HG02588 (cell line): Measurements from ENCODE around the gene SPDEF.

Experiments used
- ATAC-seq: cut with Tn5 transposase; IDR thresholded peaks from one replicate; pipeline ENCODE4 v1.9.1; 2021; ENCODE audit warnings: mild to moderate bottlenecking, moderate library complexity; ENCODE audit not compliant: unreplicated experiment

Gene SPDEF

DNA sequence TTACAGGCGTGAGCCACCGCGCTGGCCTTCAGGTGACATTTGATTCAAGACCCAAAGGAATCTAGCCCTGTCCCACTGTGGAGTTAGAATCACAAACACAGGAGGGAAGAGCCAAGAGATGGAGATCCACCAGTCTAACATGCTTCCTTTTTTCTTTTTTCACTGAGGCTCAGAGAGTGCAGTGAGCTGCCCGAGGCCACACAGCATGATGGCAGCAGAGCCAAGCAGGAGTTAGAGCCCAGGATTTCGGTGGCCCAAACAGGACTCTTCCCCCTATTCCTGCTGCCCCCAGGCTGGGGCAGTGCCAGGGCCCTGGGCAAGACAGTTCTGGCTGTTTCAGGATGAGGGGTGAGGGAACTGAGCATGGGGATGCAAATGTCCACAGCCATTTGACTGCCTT, 8.1 kb upstream of the SPDEF start:
- no peak for ATAC-seq

DNA sequence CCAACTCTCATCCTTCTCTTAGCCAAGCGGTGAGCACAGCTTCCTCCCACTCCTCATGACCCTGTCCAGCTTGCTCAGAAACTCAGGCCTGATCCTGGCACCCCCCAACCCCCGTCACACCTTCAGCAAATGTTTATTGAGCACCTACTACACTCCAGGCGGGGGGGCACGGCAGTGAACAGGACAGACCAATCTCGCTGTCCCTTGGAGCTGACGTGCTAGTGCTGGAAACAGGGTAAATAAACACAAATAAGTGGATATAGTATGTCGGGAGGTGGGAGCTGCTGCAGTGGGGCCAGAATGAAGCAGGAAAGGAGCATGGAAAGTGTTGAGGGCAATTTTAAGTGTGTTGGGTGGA, 7.4 kb upstream of the SPDEF start:
- ATAC-seq = no peak

- ATAC-seq = no peak
Observed at GRCh38 chr6:34562861-34563512, 6.9 kb upstream of the SPDEF start.

DNA sequence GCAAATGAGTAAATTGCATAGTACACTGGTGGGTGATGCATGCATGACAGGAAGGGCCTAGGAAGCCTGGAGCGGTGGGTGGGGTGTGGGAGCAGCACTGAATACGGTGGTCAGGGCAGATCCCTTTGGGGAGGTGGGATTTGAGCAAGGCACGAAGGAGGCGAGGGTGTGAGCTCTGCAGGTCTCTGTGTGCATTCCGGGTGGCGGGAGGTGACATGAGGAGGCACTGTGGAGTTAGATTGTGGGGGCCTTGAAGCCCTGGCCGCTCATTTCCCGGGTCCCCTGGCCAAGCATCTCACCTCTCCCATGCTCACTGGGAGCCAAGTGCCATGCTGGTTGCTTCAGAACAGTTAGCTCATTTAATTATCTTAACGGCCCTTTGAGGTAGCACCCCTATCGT, 6.2 kb upstream of the SPDEF start:
- no peak for ATAC-seq

DNA sequence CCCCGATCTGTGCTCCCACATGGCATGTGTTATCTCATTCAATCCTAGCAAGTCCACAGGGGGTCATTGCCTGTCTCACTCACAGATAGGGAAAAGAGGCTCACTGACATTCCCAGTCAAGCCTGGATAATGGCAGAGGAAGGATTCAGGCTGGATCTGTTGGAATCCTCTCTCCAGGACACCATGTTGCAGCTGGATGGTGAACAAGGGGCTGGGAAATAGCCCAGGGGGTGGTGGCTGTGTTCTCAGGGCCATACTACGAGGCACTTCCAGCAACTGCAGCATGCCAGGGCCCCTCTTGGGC, 5.0 kb upstream of the SPDEF start:
- ATAC-seq = no peak

- ATAC-seq = no peak
Observed at GRCh38 chr6:34560366-34561226, 4.5 kb upstream of the SPDEF start.

DNA sequence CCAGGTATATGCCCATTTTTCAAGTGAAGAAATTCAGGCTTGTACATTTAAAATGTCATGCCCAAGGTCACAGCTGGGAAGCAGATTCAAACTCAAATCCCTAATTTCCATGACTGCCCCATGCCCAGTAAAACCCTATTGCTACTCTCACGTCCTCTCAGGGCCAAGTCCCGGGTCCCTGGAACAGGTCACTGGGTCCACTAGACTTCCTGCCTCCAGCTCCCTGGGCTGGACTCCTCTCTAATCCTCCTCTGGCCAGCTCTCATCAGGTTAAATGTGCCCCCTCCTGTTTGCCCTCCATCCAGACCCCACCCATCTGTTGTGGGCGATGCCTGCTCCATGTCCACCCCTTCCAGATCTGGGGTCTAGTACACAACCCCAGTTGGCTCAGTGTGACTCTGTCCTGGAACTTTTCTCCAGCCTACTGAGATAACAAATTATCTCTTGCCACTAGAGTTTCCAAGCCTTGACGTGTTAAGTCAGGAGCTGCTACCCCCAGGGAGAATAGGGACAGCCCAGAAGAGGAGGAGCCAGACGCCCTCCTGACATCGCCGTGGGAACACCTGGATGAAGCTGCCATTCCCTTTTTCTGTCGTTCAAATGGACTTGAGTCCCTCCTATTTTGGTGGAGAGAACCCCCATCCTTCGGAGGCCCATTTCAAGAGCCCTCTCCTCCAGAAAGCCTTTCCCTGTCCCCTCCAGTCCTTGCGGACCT, 3.7 kb upstream of the SPDEF start:
- ATAC-seq = no peak

DNA sequence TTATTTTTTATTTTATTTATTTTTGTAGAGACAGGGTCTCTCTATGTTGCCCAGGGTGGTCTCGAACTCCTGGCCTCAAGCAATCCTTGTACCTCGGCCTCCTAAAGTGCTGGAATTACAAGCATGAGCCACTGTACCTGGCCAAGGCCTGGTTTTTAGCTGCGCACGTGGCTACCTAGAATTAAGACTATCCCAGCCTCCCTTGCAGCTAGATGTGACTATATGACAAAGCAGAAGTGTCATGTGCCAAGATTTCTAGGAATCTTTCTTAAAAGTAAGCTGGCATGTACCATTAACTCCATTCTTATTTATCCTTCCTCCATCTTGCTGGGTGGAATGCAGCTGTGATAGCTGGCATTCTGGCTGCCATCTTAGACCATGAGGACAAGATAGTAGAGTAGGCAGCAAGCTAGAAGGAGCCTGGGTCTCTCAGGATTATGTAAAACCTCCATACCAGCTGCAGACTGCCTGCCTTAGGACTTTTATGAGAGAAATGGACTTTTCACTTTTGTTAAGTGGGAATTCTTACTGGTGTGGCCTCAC, 2.1 kb upstream of the SPDEF start:
- no peak for ATAC-seq

GRCh38 chr6:34557228-34557627, 1.1 kb upstream of the SPDEF start:
- ATAC-seq = no peak

DNA sequence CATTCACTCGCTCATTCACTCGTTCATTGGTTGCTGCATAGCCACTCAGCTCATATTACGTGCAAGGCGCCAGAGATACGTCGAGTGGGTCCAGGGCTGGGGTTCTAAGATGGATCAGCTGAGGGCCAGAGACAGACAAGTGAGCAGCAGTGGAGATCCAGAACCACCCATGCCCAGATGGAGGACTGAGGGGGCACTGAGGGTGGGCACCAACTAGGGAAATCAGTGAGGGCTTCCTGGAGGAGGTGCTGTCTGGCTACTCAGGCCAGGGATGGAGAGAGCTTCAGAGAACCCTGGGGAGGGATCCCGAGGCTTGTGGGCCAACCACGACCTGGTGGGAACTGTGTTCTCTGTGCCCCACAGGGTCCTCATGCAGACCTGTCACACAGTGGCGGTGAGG, 364 bp upstream of the SPDEF start:
- ATAC-seq = no peak

GRCh38 chr6:34555328-34555727, 801 bp downstream of the SPDEF start:
- ATAC-seq = no peak

DNA sequence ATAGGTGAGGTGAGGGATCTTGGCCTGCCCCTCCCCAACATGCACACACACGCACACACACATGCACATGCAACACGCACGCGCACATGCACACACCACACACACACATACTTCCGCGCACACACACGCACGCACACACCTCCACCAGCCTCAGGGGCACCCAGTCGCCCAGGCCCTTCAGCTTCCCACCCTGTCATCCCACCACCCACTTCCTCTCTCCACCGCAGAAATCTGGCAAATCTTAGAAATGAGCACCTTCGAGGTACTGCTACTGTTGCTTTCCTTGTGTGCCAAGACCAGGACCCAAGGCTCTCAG, 1.2 kb downstream of the SPDEF start:
- ATAC-seq = no peak

GRCh38 chr6:34554291-34555006, 1.7 kb downstream of the SPDEF start:
- no peak for ATAC-seq

DNA sequence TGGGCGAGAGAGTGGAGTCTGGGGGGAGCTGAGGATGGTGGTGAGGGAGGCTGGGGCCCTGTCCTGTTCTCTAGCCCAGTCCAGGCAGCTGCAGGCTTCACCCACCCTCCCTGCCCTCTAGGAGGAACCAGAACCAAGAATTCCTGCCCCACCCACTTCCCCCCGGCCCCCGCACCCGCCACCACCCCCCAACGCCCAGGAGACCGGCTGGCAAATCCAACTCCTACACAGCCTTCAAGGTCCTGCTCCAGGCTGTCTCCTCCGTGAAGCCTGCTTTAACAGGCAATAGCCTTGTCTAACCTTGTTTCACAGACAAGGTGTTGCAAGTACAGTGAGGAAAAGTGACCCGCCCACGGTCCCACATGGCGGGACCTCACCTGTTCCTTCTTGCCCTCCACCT, 2.4 kb downstream of the SPDEF start:
- no peak for ATAC-seq

DNA sequence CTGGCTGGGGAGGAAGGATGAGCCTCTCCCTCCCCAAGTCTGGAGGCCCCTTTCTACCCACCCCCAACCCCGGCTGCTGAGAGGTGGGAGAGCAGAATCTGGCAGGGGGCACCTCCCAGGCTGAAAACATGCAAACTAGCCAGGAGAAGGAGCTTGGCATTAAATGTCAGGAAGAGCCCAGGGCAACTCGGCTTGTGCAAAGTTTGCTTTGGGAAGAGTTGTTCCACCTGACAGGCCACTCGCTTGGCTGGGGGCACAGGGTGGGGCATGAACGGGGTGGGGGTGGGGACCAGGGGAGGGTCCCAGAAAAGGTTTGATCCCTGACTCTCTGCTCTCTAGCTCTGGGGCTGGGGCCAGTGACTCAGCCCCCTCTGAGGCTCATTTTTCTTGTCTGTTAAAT, 3.0 kb downstream of the SPDEF start:
- ATAC-seq = no peak

DNA sequence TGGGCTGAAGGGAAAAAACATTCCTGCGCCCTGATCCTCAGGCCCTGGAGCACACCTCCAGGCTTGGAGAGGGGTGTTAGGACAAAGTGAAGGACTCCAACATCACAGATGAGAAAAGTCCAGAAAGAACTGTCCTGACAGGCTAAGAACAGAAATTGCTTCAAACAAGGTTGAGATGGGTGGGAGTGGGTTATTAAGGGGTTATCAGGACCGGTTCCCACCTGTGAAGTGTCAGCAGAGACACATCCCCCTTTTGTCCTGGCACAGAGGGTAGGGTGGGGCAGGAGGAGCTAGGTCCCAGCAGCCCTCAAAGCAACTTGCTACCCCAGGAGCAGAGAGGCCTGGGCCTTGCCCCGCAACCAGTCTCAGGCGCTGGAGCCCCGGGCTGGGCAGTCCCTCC, 3.5 kb downstream of the SPDEF start:
- no peak for ATAC-seq

DNA sequence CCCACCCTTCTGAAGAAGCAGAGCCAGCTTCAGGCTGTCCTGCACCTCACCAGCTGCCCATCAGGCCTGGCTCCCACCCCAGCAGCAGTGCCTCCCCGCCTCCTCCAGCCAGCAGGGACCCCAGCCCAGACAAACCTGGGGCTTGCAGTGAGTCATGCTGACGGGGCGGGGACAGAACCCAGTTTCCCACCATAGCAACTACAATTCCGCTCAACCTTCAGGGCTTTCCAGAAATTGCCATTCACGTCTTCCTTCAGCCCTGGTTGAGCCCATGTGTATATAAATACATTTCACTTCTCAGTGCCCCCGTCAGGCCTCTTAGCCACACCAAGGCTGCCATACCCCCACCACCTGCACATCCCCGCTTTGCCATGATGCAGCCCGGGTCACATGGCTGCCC, 4.4 kb downstream of the SPDEF start:
- ATAC-seq = no peak

GRCh38 chr6:34549804-34550202, 6.3 kb downstream of the SPDEF start:
- no peak for ATAC-seq

- no peak for ATAC-seq
Observed at GRCh38 chr6:34549026-34549803, 6.9 kb downstream of the SPDEF start.

DNA sequence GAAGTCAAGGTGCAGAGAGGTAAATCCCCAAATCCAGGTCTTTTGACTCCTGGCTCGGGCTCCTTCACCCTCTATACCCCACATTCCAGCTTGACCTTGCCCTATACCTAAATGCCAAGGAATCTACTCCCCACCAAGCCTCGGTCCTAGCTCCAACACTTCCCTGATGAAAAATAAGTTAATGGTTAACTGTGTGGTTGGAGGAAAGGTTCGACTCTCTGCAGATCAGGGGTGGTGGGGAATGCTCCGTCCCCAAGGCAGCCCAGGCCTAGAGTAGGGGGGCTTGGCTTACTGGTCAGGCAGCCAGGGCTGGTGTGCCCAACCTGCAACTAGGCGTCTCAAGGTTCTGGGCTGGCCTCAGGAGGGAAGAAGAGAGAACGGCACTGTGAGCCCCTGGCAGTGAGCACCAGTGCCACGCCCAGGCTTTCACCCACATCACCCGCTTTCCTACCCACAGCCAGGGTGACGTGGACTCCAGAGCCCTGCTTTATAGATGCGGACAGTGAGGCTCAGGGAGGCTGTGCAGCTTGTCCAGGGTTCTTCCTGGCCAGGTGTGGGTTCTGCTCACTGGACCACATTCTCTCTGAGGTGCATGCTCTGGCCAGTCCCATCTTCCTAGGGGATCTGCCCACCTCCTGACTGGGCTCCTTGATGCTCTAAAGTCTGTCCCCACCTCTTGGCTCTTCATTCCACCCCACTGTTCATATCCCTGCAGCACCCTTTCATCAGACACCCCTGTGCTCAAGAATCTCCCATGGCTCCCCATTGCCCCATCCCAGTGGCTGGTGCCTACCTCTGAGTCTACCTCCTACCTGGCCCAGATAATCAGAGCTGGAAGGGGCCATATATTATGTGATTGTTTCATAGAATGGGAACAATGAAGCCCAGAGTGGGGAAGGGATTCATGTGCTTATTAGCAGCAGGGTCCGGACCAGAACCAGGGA, 8.2 kb downstream of the SPDEF start:
- ATAC-seq = no peak
